Nephron (organoid): ENCODE measurements around the gene CES1.
"Not testable (repeated sequence)": the region's sequence is repeated elsewhere in the genome, so short reads cannot be mapped to it uniquely, and the experiment has no call there.

Experiments used
- H3K27ac Mint-ChIP-seq, 3 experiments: 2 replicates each; pipeline ENCODE4 v1.8.0; 2020; ENCODE audit warnings: mixed read lengths in 3 of 3, mild to moderate bottlenecking in 2 of 3, moderate library complexity in 1 of 3
- H3K27me3 Mint-ChIP-seq: 2 replicates; pipeline ENCODE4 v1.8.0; 2021; ENCODE audit warnings: low read depth, mild to moderate bottlenecking, moderate library complexity, mixed read lengths
- H3K36me3 Mint-ChIP-seq: 2 replicates; pipeline ENCODE4 v1.8.0; 2020; ENCODE audit warnings: low read depth, mixed read lengths
- H3K4me1 Mint-ChIP-seq: 2 replicates; pipeline ENCODE4 v1.8.0; 2020; ENCODE audit warnings: mixed read lengths
- H3K4me3 Mint-ChIP-seq, 3 experiments: 2 replicates each; pipeline ENCODE4 v1.8.0; 2020; ENCODE audit warnings: mild to moderate bottlenecking in 3 of 3, mixed read lengths in 3 of 3, moderate library complexity in 2 of 3
- H3K9me3 Mint-ChIP-seq: 2 replicates; pipeline ENCODE4 v1.8.0; 2020; ENCODE audit warnings: mixed read lengths
- TF ChIP-seq, protein P1 (sequence below), 3 experiments: fragments of 200-600 bp; sonication (generic); IDR thresholded peaks; one replicate each; pipeline ENCODE4 v1.5.0; 2021; ENCODE audit warnings: antibody characterized with exemption in 3 of 3; ENCODE audit not compliant: unreplicated experiment in 3 of 3

The CES1 gene

DNA sequence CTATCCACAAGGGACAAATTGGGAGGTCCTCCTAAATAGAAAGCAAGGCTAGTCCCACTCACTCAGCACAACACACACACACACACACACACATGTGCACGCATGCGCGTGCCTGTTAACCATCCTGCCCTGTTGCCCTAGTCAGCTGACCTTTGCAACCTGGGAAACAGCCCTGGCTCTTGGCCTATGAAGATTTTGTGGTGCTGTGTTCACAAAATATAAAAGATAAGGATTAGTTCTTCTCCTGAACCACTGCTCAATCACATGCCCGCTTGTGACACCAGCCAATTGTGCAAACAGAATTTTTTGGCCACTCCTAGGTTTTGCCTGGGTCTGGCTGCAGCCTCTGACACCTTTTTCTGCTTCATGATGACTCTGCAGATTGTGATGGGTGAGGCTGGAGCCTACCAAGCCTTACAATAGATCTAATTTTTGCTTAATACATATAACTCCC is 3.3 kb upstream of the CES1 start:
- H3K27me3 Mint-ChIP-seq, result peaks cover 14% of the 10 kb centered on the region
- no peak overlapping the region for H3K27ac Mint-ChIP-seq
- no peaks in the 10 kb centered on the region for H3K36me3 Mint-ChIP-seq
- H3K4me3 Mint-ChIP-seq, result no peak overlapping the region
- TF ChIP-seq, protein P1, sequence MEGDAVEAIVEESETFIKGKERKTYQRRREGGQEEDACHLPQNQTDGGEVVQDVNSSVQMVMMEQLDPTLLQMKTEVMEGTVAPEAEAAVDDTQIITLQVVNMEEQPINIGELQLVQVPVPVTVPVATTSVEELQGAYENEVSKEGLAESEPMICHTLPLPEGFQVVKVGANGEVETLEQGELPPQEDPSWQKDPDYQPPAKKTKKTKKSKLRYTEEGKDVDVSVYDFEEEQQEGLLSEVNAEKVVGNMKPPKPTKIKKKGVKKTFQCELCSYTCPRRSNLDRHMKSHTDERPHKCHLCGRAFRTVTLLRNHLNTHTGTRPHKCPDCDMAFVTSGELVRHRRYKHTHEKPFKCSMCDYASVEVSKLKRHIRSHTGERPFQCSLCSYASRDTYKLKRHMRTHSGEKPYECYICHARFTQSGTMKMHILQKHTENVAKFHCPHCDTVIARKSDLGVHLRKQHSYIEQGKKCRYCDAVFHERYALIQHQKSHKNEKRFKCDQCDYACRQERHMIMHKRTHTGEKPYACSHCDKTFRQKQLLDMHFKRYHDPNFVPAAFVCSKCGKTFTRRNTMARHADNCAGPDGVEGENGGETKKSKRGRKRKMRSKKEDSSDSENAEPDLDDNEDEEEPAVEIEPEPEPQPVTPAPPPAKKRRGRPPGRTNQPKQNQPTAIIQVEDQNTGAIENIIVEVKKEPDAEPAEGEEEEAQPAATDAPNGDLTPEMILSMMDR (IDR thresholded peaks at IDR 0.05; ENCODE audit: unreplicated experiment in 3 of 3), result no peak
- no peaks in the 10 kb centered on the region for H3K9me3 Mint-ChIP-seq
- no peaks in the 10 kb centered on the region for H3K4me1 Mint-ChIP-seq

DNA sequence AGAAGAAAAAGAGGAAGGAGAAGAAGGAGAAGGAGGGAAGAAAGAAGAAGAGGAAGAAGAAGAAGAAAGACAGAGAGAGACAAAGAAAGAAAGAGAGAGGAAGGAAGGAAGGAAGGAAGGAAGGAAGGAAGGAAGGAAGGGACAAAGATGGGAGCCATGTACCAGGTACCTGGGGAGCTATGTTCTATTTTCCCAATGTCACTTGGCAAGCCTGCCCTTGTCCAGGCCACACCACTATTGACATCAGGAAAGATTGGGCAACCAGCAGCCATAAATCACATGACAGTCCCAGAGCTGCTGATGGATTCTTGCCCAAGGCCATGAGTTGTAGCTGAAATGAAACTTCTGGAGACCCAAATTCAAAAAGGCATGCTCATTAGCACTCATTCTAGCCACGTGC is 2.7 kb upstream of the CES1 start:
- peaks cover 18% of the 10 kb centered on the region for H3K27me3 Mint-ChIP-seq
- H3K9me3 Mint-ChIP-seq, result no peaks in the 10 kb centered on the region
- TF ChIP-seq, protein P1 (IDR thresholded peaks at IDR 0.05; ENCODE audit: unreplicated experiment in 3 of 3), result no peak
- H3K4me1 Mint-ChIP-seq, result no peaks in the 10 kb centered on the region
- H3K4me3 Mint-ChIP-seq, result no peak overlapping the region
- no peaks in the 10 kb centered on the region for H3K36me3 Mint-ChIP-seq
- H3K27ac Mint-ChIP-seq, result no peak overlapping the region

DNA sequence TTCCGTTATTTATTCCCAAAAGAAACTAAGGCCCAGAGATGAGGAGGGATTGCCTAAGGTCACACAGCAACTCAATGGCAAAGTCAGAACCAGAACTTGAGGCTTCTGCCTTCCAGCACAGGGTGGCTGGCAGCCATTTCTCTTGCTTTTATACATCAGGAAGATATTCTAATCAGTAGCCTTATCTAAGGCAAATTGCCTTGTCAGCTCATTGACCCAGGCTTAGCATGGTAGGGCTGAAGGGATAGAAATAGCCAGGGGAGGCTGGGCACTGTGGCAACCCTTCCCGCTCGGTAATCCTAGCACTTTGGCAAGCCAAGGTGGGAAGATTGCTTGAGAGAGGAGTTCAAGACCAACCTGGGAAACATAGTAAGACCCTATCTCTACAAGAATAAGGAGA is 2.3 kb upstream of the CES1 start:
- not testable (repeated sequence) for H3K9me3 Mint-ChIP-seq, H3K36me3 Mint-ChIP-seq, H3K4me1 Mint-ChIP-seq, H3K4me3 Mint-ChIP-seq, H3K27ac Mint-ChIP-seq
- peaks cover 21% of the 10 kb centered on the region for H3K27me3 Mint-ChIP-seq

- H3K9me3 Mint-ChIP-seq, result no peaks in the 10 kb centered on the region
- no peaks in the 10 kb centered on the region for H3K4me1 Mint-ChIP-seq
These were observed 1.2 kb upstream of the CES1 start for GRCh38 chr16:55834049-55834448.

GRCh38 chr16:55832425-55832772 is 497 bp downstream of the CES1 start:
- no peak overlapping the region for H3K4me3 Mint-ChIP-seq
- H3K9me3 Mint-ChIP-seq, result no peaks in the 10 kb centered on the region
- no peaks in the 10 kb centered on the region for H3K4me1 Mint-ChIP-seq
- TF ChIP-seq, protein P1 (IDR thresholded peaks at IDR 0.05; ENCODE audit: unreplicated experiment in 3 of 3), result no peak
- H3K36me3 Mint-ChIP-seq, result no peaks in the 10 kb centered on the region
- H3K27me3 Mint-ChIP-seq, result peaks cover 35% of the 10 kb centered on the region
- no peak overlapping the region for H3K27ac Mint-ChIP-seq

More at GRCh38 chr16:55834049-55834448, 1.2 kb upstream of the CES1 start:
- no peak overlapping the region for H3K4me3 Mint-ChIP-seq
- no peaks in the 10 kb centered on the region for H3K36me3 Mint-ChIP-seq
- H3K27me3 Mint-ChIP-seq, result peaks cover 27% of the 10 kb centered on the region
- H3K27ac Mint-ChIP-seq, result no peak overlapping the region
- TF ChIP-seq, protein P1 (IDR thresholded peaks at IDR 0.05; ENCODE audit: unreplicated experiment in 3 of 3), result no peak

GRCh38 chr16:55830658-55831294 is 2.1 kb downstream of the CES1 start:
- peaks cover 41% of the 10 kb centered on the region for H3K27me3 Mint-ChIP-seq

GRCh38 chr16:55829232-55829631 is 3.7 kb downstream of the CES1 start:
- not testable (repeated sequence) for H3K4me3 Mint-ChIP-seq, H3K4me1 Mint-ChIP-seq, H3K27ac Mint-ChIP-seq, H3K36me3 Mint-ChIP-seq, H3K9me3 Mint-ChIP-seq
- peaks cover 54% of the 10 kb centered on the region for H3K27me3 Mint-ChIP-seq

More at GRCh38 chr16:55830658-55831294, 2.1 kb downstream of the CES1 start:
- H3K36me3 Mint-ChIP-seq, result no peaks in the 10 kb centered on the region
- no peak overlapping the region for H3K27ac Mint-ChIP-seq
- TF ChIP-seq, protein P1 (IDR thresholded peaks at IDR 0.05; ENCODE audit: unreplicated experiment in 3 of 3), result no peak
- no peaks in the 10 kb centered on the region for H3K4me1 Mint-ChIP-seq
- H3K9me3 Mint-ChIP-seq, result no peaks in the 10 kb centered on the region
- no peak overlapping the region for H3K4me3 Mint-ChIP-seq
